Measurements from ENCODE around the gene DPT.

DPT gene

GRCh38 chr1:168693197-168693871, 35.7 kb downstream of the DPT start:
- TF ChIP-seq CTCF (IDR thresholded peaks at IDR 0.05; ENCODE audit: insufficient read depth, low read depth, low read length, missing control alignments) = no peak

GRCh38 chr1:168692472-168692871, 36.5 kb downstream of the DPT start:
- DNase-seq (ENCODE audit: low read depth) = no peak
- no peak overlapping the region for H3K4me3 ChIP-seq (ENCODE audit: low read depth, low read length)
- no peak for TF ChIP-seq CTCF (IDR thresholded peaks at IDR 0.05; ENCODE audit: insufficient read depth, low read depth, low read length, missing control alignments)

More at GRCh38 chr1:168693197-168693871, 35.7 kb downstream of the DPT start:
- DNase-seq (ENCODE audit: low read depth) = no peak
- H3K4me3 ChIP-seq (ENCODE audit: low read depth, low read length) = no peak overlapping the region

- no peak for TF ChIP-seq CTCF (IDR thresholded peaks at IDR 0.05; ENCODE audit: insufficient read depth, low read depth, low read length, missing control alignments)
- no peak for DNase-seq (ENCODE audit: low read depth)
- no peak overlapping the region for H3K4me3 ChIP-seq (ENCODE audit: low read depth, low read length)
Observed at GRCh38 chr1:168691541-168691940, 37.5 kb downstream of the DPT start.

- no peak for TF ChIP-seq CTCF (IDR thresholded peaks at IDR 0.05; ENCODE audit: insufficient read depth, low read depth, low read length, missing control alignments)
- H3K4me3 ChIP-seq (ENCODE audit: low read depth, low read length) = no peak overlapping the region
- no peak for DNase-seq (ENCODE audit: low read depth)
Observed at GRCh38 chr1:168689726-168690602, 39.0 kb downstream of the DPT start.

GRCh38 chr1:168689327-168689657, 39.7 kb downstream of the DPT start:
- H3K4me3 ChIP-seq (ENCODE audit: low read depth, low read length) = no peak overlapping the region
- no peak for TF ChIP-seq CTCF (IDR thresholded peaks at IDR 0.05; ENCODE audit: insufficient read depth, low read depth, low read length, missing control alignments)
- no peak for DNase-seq (ENCODE audit: low read depth)

- no peak for TF ChIP-seq CTCF (IDR thresholded peaks at IDR 0.05; ENCODE audit: insufficient read depth, low read depth, low read length, missing control alignments)
- no peak for DNase-seq (ENCODE audit: low read depth)
- H3K4me3 ChIP-seq (ENCODE audit: low read depth, low read length) = no peak overlapping the region
Observed at GRCh38 chr1:168688644-168689326, 40.2 kb downstream of the DPT start.

All from GM12865 (cell line).